ENCODE data around the gene OR4Q3.
"Not testable (repeated sequence)": the region's sequence is repeated elsewhere in the genome, so short reads cannot be mapped to it uniquely, and the experiment has no call there.

OR4Q3 gene

GRCh38 chr14:19743256-19743655 lies at the start of gene OR4Q3:
OR4Q3 (plus strand) TSS chr14:19743571.
- DNase-seq (ENCODE audit: low read depth), result no peak

GRCh38 chr14:19729359-19729758 lies 14.0 kb upstream of the OR4Q3 start:
- DNase-seq (ENCODE audit: low read depth), result no peak

GRCh38 chr14:19729763-19730162 lies 13.6 kb upstream of the OR4Q3 start:
- DNase-seq (ENCODE audit: low read depth), result no peak

- not testable (repeated sequence) for DNase-seq (ENCODE audit: low read depth)
Observed at GRCh38 chr14:19733893-19734292, 9.5 kb upstream of the OR4Q3 start.

GRCh38 chr14:19752316-19752715 lies 8.9 kb downstream of the OR4Q3 start:
- DNase-seq (ENCODE audit: low read depth), result not testable (repeated sequence)

GRCh38 chr14:19754172-19754571 lies 10.8 kb downstream of the OR4Q3 start:
- no peak for DNase-seq (ENCODE audit: low read depth)

- DNase-seq (ENCODE audit: low read depth), result not testable (repeated sequence)
Observed at GRCh38 chr14:19771491-19771890, 28.1 kb downstream of the OR4Q3 start.

- no peak for DNase-seq (ENCODE audit: low read depth)
Observed at GRCh38 chr14:19771895-19772430, 28.6 kb downstream of the OR4Q3 start.

- DNase-seq (ENCODE audit: low read depth), result not testable (repeated sequence)
Observed at GRCh38 chr14:19772454-19772853, 29.1 kb downstream of the OR4Q3 start.

- DNase-seq (ENCODE audit: low read depth), result not testable (repeated sequence)
Observed at GRCh38 chr14:19773204-19773603, 29.8 kb downstream of the OR4Q3 start, which contains the start of gene OR4M1. OR4M1 (plus strand) TSS chr14:19773504; CDS start chr14:19780323, 6,819 bp downstream.

- DNase-seq (ENCODE audit: low read depth), result no peak
Observed at GRCh38 chr14:19775587-19775986, 32.2 kb downstream of the OR4Q3 start.

GRCh38 chr14:19785848-19786247 lies 42.5 kb downstream of the OR4Q3 start:
- not testable (repeated sequence) for DNase-seq (ENCODE audit: low read depth)

- DNase-seq (ENCODE audit: low read depth), result not testable (repeated sequence)
Observed at GRCh38 chr14:19787318-19787717, 43.9 kb downstream of the OR4Q3 start.

GRCh38 chr14:19788150-19788549 lies 44.8 kb downstream of the OR4Q3 start:
- DNase-seq (ENCODE audit: low read depth), result not testable (repeated sequence)

- DNase-seq (ENCODE audit: low read depth), result not testable (repeated sequence)
Observed at GRCh38 chr14:19796520-19797108, 53.2 kb downstream of the OR4Q3 start.

All from activated gamma-delta T cell treated with anti-CD3 and anti-CD28 coated beads, Interleukin-2, amount 50 U/mL, for 16 hours (primary cell).